ACHN (cell line): Measurements from ENCODE around the gene PSMG2.

Source experiments
- DNase-seq: peaks from one replicate; pipeline ENCODE4 v3.0.0-alpha.2; 2015
- in situ Hi-C: cut with HindIII; loops from 2 replicates; pipeline ENCODE4 v1.10.0; 2017; ENCODE audit warnings: low sequenced_read_pairs, low pct_ligation_motif_present, low pct_unique_long_range_greater_than_20kb

PSMG2 gene

DNA sequence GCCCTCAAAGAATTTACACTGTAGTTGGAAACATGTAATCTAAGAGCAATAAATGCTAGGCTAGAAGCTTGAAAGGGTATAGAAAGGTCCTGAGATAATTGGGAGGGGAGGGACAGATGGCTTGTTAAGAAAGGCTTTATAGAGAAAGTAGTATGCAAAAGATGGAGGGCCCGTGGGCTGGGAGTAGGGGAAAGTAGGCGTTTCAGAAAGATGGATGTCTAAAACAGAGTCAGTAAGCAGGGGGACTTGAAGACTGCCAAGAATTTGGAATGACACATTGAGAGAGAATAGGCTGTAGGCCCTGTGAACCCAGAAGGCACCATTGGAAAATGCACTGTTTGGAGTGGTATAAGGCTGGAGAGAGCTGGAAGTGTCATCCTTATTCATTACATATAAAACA, 822 bp downstream of the PSMG2 start:
- DNase-seq, result peak; percentile 22
- in situ Hi-C loops, result no loop called here

DNA sequence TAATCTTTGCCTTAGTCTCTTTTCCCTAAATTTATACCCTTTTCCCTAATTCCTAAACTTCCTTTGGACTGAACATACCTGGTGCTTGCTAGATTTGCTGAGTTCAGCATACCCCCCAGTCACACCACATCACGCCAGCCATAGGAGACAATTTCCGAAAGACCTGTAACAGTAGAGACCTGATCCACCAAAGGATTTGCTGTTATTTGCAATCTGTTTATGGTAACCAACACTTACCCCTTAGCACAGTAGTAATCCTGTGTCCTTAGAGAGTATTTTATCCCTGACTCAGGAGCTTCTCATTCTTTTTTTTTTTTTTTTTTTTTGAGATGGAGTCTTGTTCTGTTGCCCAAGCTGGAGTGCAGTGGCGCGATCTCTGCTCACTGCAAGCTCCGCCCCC, 8.6 kb downstream of the PSMG2 start:
- in situ Hi-C loops, result no loop called here
- no peak for DNase-seq

DNA sequence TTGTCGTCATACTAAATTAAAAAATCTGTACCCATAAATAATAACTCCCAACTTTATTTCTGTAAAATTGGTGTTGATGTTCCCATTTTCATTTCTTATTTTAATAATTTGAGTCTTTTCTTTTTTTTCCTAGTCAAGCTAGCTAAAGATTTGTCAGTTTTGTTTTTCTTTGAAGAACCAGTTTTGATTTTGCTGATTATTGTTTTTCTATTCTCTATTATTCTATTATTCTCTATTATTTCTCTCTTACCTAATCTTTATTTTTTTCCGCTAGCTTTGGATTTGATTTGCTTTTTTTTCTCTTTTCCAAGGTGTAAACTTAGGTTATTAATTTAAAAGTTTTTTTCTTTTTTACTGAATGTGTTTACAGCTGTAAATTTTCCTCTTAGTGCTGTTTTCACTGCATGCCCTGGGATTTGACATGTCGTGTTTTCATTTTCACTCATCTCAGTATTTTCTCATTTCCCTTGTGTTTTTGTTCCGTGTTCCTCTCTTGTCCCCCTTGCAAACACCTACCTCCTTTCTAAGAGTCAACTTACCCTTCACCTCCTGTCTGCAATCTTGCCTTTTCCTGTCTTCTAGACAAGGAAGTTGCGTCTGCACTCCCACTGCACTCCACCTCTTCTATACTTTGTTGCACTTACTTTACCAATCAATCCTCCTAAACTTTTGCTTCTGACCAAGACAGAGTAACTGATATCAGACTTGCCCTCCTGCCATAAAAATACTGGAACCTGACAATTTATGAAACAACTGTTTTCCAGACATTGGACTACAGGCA, 18.8 kb downstream of the PSMG2 start:
- in situ Hi-C loops, result no loop called here
- DNase-seq, result no peak

DNA sequence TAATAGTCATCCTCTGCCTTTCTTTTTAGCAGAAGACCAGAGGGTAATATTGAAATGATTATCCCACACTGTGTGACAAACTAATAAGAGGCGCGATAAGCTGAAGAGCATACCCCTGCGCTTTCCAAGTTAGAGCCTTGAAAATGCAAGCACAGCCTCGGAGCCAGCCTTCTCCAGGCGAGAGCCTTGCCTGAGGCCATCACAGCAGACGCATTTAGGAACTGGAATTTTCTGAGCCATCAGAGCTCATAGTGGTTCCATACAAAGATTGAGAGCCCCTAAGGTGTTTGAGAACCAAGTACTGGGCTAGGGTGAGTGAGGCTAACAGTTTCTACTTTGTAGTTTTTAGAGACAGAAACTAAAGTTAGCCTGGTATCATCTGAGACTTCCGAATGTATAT, 19.9 kb downstream of the PSMG2 start:
- in situ Hi-C loops, result no loop called here
- DNase-seq, result no peak

DNA sequence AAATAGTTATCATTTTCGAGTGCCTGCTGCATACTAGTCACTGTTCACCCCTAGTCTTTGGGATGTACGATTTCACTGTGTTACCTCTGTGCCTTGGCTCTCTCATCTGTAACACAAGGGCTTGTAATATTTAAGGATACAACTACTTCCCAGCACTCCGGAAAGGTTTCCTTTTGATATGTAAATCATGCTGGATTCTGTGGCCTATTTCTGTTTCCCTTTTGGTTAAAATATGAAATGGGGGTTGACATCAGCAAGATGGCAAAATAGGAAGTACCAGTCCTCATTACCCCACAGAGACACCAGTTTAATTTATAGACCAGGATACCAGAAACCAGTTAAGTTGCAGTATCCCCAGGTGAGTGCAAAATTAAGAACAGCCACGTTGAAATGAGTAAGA, 23.5 kb downstream of the PSMG2 start:
- in situ Hi-C loops, result loop anchor here (25.0 kb wide), 1 partner anchor 186 kb away; no protein-coding TSS in a partner anchor

DNA sequence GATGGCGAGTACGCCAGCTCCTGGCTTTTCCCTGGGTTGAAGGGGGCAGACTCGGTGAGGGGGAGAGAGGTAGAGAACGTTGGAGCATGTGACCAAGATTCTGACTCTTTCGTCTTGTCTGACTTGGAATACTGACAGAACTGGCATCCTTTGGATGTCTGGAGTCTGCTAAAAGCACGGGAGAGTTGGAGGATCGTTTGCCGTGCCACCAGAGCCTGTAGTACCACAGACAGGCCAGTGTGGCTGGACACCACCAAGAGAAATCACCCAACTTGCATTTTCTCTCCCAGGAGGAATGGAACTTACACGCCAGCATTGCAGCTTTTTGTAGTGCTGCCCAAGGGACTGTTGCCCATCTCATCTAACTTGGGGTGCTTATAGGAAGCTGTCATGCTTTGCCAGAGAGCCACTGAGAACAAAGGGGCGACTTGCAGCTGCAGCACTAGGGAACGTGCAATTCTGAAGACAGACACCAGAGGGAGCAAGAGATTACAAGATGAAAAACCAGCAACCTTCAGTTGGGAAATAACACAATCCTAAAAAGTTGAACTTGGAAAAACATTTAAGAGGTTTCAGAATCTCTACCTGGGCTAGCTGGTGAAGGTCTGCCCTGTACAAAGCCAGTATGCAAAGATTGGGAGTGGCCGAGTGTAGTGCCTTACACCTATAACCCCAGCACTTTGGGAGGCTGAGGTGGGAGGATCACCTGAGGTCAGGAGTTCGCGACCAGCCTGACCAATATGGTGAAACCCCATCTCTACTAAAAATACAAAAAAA, 24.1 kb downstream of the PSMG2 start:
- in situ Hi-C loops, result loop anchor here (25.0 kb wide), 1 partner anchor 185 kb away; no protein-coding TSS in a partner anchor
- peak; percentile 59 for DNase-seq

More for the DNA sequence above, 23.5 kb downstream of the PSMG2 start:
- no peak for DNase-seq

DNA sequence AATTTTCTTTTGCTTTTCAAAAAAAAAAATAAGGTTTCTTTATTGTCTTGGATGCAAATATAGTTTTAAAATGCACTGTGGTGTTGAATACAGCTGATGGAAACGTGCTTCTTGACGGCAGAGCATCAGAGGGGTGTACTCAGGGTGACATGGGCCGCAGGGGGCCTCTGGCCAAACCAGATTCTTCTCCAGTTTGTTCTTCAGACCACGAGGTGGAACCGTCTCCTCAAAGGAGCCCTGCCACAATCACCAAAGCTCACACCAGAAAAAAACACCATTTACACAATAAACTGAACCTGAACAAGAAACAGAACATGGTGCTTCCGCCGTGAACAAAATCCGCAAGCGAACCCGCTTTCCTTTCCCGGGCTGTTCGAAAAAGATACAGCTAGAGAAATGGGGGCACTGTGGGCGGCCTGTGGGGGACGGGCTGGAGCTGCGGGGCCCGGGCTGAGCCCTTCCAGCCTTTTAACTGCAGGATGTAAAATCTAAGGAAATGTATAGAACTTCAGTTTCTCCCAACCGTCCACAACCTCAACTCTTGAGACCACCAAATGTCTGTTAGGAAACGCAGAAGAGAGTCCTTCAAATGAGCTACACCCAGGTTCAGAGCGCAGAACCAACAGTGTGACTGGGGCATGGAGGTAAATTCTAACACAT, 34.5 kb downstream of the PSMG2 start:
- in situ Hi-C loops, result loop anchor here (25.0 kb wide), 1 partner anchor 175 kb away; no protein-coding TSS in a partner anchor

DNA sequence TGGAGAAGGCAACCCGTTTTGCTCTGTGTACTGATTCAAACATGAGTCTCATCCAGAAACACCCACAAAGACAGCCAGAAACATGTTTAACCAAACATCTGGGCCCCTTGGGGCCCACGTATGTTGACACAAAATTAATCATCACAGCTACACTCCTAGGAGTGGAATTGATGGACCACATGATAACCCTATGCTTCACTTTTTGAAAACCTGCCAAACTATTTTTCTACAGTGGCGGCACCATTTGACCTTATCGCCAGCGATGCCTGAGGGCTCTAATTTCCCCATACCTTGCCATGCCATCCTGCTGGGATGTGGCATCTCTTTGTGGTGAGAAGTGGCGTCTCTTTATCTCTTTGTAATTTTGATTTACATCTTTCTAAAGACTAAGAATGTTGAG, 38.5 kb downstream of the PSMG2 start:
- no peak for DNase-seq
- in situ Hi-C loops, result loop anchor here (25.0 kb wide), 1 partner anchor 171 kb away; no protein-coding TSS in a partner anchor

More for the DNA sequence above, 34.5 kb downstream of the PSMG2 start:
- DNase-seq, result no peak

DNA sequence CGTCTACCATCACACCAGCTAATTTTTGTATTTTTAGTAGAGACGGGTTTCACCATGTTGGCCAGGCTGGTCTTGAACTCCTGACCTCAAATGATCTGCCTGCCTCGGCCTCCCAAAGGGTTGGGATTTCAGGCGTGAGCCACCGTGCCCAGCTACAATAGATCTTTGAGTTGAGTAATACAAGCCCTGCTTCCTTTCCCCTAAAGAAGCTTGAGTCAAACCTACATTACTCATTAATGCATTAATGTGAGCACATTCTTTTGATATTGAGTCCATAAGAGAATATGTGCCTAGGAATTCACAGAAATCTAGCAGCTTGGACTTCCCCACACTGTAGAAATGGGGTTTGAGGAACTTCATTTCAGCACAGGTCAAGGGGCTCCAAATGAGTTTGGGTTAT, 39.6 kb downstream of the PSMG2 start:
- in situ Hi-C loops, result loop anchor here (25.0 kb wide), 1 partner anchor 170 kb away; no protein-coding TSS in a partner anchor

DNA sequence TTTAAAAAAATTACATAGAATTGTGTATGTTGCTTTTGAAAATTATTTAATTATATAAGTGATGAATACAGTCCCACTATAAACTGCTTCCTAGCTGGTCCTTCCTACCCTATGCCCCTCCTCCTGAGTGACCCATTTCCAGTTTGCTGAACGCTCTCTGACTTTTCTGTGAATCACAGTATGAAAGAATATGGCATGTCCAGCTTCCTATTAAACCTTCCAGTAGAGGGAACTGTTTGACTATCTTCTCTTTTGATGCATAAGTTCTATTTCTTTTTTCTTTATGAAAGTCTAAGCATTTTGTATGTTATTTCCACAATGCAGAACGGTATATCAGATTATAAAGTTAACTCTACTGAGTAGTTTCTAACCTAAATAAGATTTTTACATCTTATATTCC, 41.3 kb downstream of the PSMG2 start:
- in situ Hi-C loops, result loop anchor here (25.0 kb wide), 1 partner anchor 168 kb away; no protein-coding TSS in a partner anchor
- peak; percentile 75 for DNase-seq

More for the DNA sequence above, 39.6 kb downstream of the PSMG2 start:
- DNase-seq, result no peak

DNA sequence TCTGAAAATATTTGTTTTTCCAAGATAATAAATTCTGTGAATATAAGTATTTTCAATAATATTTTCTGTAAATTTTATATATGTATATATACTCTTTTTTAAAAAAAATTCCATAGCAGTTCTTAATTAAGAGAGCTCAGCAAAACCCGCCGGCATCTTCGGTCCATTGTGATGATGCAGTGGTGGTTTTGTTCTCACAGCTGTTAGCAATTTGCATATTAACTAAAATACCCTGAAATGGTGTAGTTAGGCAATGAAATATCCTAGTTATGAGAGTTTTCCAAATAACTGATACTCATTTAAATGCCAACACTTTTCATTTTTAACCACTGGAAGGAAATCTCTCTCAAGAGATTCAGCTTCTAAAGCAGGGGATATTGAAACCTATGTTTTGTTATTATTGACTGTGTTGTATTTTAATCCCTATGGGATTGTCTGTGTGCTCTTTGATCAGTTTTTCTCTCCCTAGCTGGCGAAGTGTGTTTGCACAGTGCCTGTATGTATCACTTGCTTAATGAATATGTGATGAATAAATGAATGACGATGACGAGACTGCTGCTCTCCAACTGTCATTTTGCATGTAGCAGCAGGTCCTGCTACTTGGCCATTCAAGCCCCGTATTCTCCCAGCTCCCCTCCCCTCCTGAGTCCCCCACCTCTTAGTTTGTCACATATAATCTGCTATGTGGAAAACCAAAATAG, 42.4 kb downstream of the PSMG2 start:
- DNase-seq, result no peak
- in situ Hi-C loops, result loop anchor here (25.0 kb wide), 1 partner anchor 167 kb away; no protein-coding TSS in a partner anchor

DNA sequence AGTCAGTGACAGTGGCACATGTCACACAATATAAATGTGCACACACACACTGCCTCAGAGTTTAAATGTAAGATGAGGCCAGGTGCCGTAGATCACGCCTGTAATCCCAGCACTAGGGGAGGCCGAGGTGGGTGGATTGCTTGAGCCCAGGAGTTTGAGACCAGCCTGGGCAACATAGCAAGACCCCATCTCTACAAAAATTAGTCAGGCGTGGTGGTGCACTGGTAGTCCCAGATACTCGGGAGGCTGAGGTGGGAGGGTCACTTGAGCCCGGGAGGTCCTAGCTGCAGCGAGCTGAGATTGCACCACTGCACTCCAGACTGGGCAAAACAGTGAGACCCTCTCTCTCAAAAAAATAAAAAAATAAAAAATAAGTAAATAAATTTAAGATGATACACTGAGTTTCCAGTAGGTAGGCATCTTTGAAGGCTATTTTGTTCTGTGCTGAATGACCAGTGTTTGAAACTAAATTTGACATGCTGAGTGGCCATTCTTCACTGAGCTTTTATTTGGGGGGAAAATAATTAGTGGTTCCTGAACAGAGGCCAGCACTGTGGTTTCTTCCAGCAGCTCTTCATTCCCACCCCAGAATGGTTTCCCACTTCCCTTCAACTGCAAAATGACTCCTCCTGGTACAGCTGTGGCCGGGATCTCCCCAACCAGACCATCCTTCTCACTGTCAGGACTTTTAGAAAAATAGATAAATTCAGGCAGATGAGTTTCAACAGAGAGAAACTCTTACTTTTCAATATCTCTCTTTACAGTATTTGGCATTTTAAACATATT, 44.9 kb downstream of the PSMG2 start:
- in situ Hi-C loops, result loop anchor here (25.0 kb wide), 1 partner anchor 165 kb away; no protein-coding TSS in a partner anchor
- no peak for DNase-seq

DNA sequence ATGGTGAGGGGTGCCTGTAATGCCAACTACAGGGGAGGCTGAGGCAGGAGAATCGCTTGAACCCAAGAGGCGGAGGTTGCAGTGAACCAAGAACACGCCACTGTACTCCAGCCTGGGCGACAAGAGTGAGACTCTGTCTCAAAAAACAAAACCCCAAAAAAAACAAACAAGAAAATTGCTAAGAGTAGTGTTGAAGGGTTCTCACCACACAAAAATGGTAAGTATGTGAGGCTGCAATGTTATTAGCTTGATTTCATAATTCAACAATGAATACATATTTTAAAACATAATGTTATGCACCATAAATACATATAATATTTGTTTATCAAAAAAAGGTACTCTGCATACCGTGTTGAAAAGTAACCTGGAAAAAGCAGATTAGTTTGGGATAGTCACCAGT, 45.8 kb downstream of the PSMG2 start:
- in situ Hi-C loops, result loop anchor here (25.0 kb wide), 1 partner anchor 164 kb away; no protein-coding TSS in a partner anchor
- no peak for DNase-seq

DNA sequence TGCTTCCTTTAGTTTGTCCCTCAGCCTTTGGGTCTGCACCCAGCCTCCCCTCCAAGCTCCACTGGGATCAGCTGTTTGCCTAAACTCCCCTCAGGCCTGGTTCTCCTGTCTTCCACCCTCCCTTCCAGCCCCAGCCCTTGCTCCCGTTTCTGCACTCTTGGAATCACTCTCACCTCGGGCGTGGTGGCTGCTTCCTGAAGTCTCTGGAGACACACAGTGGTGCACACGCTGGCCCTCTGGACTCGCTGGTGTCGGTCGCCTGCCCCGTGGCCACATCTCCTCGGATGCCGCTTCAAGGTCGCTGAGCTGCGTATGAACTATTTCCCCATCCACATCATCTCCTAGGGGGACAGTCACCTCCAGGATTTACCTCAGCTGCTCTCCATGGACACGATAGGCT, 46.3 kb downstream of the PSMG2 start:
- no peak for DNase-seq
- in situ Hi-C loops, result loop anchor here (25.0 kb wide), 1 partner anchor 163 kb away; no protein-coding TSS in a partner anchor

DNA sequence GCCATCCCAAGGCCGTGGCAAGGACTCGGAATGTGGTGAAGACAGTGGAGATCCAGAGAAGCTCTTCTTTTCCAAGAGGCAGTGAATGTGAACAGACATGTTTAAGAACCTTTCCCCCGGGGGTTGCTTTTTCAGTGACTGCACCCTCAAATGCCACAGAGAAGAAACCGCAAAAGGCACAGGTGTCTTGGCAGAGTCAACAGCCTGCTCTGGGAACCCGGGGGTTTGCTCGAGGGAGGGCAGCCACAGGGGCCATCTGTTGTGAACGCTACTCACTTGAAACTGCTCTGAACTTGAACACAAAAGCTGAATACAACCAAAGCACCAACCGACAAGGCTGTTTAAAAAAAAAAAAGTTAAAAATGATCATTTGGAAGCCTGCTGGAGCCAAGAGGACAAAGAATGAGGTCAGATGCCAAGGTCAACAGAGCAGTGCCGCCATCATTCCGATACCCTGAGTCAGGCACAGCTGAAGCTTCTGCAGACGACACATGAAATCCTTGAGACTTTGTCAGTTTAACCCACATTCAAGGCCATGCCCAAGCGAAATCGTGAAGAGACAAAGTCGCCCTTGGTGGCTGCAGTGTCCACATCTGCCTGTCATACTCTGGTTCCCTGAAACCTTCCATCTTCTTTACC, 47.4 kb downstream of the PSMG2 start:
- DNase-seq, result no peak
- in situ Hi-C loops, result no loop called here

DNA sequence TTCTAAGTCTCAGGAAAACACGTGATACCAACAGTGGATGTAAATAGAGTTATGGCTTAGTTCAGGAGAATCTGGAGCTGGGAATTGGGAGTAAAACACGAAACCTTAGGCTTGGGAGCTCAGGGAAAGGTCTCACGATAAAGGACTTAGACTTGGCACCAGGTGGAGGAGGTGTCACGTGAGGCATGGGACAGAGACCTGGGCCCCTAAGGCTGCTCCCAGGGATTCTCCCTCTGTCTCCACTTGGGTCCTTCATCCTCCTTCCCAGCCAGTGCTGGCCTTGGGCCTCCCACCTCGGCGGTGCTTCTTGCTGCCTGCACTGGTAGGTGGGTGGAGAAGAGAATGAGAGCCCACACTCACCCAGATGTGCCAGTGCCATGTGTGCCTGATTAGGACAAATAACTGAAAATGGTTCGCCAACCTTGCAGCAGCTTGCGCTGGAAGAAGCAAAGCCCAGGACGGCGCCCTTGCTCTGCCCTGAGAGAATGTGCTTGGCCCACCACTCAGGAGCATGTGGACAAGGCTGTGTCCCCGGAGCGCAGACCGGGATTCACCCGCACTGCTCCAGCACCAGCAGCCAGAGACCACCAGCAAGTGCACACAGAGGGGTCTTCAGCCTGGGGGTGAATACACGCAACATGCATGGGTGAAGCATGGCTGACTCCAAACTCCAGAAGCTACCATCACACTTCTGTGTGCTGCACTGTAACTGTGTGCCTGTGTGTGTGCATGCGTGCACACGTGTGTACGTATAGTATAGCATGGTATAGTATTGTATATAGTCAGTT, 48.1 kb downstream of the PSMG2 start:
- no peak for DNase-seq
- in situ Hi-C loops, result no loop called here
